Gastrocnemius medialis (tissue), 4 donors: ENCODE results near the gene ADARB2.

Experiments used
- POLR2A ChIP-seq, 2 donors: fragments of 450-650 bp; IDR thresholded peaks; one replicate each; pipeline ENCODE4 v1.6.1; 2017; ENCODE audit warnings: antibody characterized with exemption in 2 of 2, mild to moderate bottlenecking in 2 of 2, moderate library complexity in 2 of 2
- TF ChIP-seq, protein P1 (sequence below), 5 experiments: fragments of 450-650 bp in 3 of 5; fragments of 200-600 bp in 2 of 5; sonication (generic) in 2 of 5; IDR thresholded peaks in 4 of 5; conservative IDR thresholded peaks in 1 of 5; 1 replicate in 4 of 5; 2 replicates in 1 of 5; pipeline ENCODE4 v1.5.1; 2016 to 2019; ENCODE audit warnings: antibody characterized with exemption in 5 of 5, mild to moderate bottlenecking in 3 of 5, moderate library complexity in 3 of 5

DNA sequence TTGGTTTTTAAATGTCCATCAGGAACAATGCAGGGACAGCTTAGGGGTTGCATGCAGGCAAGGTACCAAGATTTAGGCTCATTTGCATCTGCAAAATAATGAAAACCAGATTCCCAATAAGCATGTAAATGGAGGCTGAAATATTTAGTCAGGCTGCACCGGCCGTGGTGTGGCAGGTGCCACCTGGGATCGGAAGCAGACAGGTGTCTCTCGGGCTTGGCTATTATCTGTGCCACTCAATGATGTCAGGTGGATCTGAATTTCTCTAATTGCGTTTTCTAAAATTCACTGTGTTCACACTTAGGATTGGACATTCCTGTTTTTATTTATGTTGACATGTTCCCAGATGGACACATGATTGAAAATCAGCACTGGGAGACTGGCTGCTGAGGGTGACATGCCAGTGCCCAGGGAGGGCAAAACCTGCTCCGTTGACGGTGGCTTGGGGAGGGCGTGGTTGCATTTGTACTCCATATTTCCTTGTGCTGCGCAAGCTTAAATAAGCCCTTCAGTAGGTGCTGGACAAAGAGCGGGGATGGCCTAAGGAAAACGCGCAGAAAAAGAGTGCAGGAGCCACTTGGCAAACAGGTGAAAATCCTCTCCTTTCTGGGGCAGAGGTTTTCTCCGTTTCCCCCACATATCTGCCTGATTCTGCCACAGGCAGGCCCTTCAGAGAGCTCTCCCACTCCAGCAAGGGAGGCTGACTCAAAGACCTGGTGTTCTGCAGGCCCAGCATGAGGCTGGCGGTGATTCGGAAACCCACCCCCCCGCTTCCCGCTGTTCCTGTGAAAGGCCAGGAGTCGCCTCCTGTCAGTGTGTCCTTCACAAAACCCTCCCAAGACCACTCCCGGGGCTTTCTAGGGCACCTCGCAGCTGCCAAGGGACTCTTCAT lies 538.6 kb downstream of the ADARB2 start:
- TF ChIP-seq, protein P1, sequence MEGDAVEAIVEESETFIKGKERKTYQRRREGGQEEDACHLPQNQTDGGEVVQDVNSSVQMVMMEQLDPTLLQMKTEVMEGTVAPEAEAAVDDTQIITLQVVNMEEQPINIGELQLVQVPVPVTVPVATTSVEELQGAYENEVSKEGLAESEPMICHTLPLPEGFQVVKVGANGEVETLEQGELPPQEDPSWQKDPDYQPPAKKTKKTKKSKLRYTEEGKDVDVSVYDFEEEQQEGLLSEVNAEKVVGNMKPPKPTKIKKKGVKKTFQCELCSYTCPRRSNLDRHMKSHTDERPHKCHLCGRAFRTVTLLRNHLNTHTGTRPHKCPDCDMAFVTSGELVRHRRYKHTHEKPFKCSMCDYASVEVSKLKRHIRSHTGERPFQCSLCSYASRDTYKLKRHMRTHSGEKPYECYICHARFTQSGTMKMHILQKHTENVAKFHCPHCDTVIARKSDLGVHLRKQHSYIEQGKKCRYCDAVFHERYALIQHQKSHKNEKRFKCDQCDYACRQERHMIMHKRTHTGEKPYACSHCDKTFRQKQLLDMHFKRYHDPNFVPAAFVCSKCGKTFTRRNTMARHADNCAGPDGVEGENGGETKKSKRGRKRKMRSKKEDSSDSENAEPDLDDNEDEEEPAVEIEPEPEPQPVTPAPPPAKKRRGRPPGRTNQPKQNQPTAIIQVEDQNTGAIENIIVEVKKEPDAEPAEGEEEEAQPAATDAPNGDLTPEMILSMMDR (IDR thresholded peaks at IDR 0.05 in 4 of 5, conservative IDR thresholded peaks at IDR 0.05 in 1 of 5), result no peak
- TF ChIP-seq POLR2A (IDR thresholded peaks at IDR 0.05), result no peak
